Lower leg skin (tissue), 3 donors: ENCODE results near the gene HOXD10.

Source experiments
- POLR2A ChIP-seq, 2 donors: fragments of 450-650 bp; IDR thresholded peaks; one replicate each; pipeline ENCODE4 v1.6.1; 2016 to 2017; ENCODE audit warnings: antibody characterized with exemption in 2 of 2, mild to moderate bottlenecking in 1 of 2, moderate library complexity in 1 of 2
- TF ChIP-seq, protein P1 (sequence below), 3 donors: fragments of 450-650 bp; IDR thresholded peaks; one replicate each; pipeline ENCODE4 v1.5.1; 2016; ENCODE audit warnings: antibody characterized with exemption in 3 of 3, mild to moderate bottlenecking in 3 of 3, moderate library complexity in 2 of 3

- TF ChIP-seq, protein P1, sequence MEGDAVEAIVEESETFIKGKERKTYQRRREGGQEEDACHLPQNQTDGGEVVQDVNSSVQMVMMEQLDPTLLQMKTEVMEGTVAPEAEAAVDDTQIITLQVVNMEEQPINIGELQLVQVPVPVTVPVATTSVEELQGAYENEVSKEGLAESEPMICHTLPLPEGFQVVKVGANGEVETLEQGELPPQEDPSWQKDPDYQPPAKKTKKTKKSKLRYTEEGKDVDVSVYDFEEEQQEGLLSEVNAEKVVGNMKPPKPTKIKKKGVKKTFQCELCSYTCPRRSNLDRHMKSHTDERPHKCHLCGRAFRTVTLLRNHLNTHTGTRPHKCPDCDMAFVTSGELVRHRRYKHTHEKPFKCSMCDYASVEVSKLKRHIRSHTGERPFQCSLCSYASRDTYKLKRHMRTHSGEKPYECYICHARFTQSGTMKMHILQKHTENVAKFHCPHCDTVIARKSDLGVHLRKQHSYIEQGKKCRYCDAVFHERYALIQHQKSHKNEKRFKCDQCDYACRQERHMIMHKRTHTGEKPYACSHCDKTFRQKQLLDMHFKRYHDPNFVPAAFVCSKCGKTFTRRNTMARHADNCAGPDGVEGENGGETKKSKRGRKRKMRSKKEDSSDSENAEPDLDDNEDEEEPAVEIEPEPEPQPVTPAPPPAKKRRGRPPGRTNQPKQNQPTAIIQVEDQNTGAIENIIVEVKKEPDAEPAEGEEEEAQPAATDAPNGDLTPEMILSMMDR (IDR thresholded peaks at IDR 0.05): no peak
- no peak for TF ChIP-seq POLR2A (IDR thresholded peaks at IDR 0.05)
Measured at GRCh38 chr2:176169181-176169580, 52.6 kb downstream of the HOXD10 start.
